Body of pancreas (tissue), 4 donors: ENCODE measurements around the gene FER.

Source experiments
- CTCF ChIP-seq, 7 experiments: fragments of 450-650 bp in 4 of 7; fragments of 200-600 bp in 3 of 7; sonication (generic) in 3 of 7; IDR thresholded peaks; one replicate each; pipeline ENCODE4 v1.5.1; 2016 to 2019; ENCODE audit warnings: antibody characterized with exemption in 7 of 7
- POLR2A ChIP-seq, 3 donors: fragments of 450-650 bp; IDR thresholded peaks; one replicate each; pipeline ENCODE4 v1.6.1; 2016; ENCODE audit warnings: antibody characterized with exemption in 3 of 3, mild to moderate bottlenecking in 2 of 3

DNA sequence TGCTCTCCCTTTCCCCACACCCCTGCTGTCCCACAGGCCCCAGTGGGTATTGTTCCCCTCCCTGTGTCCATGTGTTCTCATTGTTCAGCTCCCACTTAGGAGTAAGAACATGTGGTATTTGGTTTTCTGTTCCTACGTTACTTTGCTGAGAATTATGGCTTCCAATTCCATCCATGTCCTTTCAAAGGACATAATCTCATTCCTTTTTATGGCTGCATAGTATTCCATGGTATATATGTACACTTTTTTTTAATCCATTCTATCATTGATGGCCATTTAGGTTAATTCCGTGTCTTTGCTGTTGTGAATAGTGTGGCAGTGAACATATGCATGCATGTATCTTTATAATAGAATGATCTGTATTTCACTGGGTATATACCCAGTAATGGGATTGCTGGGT, 25.6 kb downstream of the FER start:
- TF ChIP-seq POLR2A (IDR thresholded peaks at IDR 0.05) (no peak), CTCF (IDR thresholded peaks at IDR 0.05) (no peak)
